Epithelial cell of prostate (primary cell): Measurements from ENCODE around the gene BNIP1.

Experiments used
- DNase-seq: peaks from one replicate; pipeline ENCODE4 v3.0.0-alpha.2; 2011; ENCODE audit warnings: low read depth, low spot score
- H3K27ac ChIP-seq: fragments of 450-650 bp; 2 replicates; pipeline ENCODE4 v1.5.1; 2017; ENCODE audit warnings: mild to moderate bottlenecking

The BNIP1 gene

GRCh38 chr5:173204185-173204979, 60.1 kb downstream of the BNIP1 start:
- H3K27ac ChIP-seq = no peak overlapping the region
- DNase-seq = no peak

- no peak for DNase-seq
- no peak overlapping the region for H3K27ac ChIP-seq
Observed at GRCh38 chr5:173205916-173206315, 61.6 kb downstream of the BNIP1 start.

- DNase-seq = no peak
- H3K27ac ChIP-seq = no peak overlapping the region
Observed at GRCh38 chr5:173208296-173208695, 64.0 kb downstream of the BNIP1 start.

DNA sequence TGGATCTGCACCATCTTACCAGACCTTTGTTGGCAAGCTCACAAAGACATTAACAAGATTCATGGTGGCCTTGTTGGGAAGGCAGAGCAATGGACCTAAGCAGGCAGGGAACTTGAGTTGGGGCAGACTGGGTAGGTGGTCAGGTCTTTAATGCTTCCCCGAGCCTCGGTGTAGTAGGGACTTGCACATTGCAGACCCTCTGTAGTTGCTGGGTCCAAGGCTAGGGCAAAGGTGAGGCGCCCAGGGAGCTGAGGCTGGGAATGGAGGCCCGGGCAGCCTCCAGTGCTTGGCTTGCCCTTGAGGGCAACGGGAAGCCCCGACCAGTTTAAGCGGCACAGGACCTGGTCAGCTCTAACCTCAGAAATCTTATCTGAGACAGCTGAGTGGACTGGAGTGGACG, 66.5 kb downstream of the BNIP1 start:
- no peak overlapping the region for H3K27ac ChIP-seq
- no peak for DNase-seq

- DNase-seq = no peak
- no peak overlapping the region for H3K27ac ChIP-seq
Observed at GRCh38 chr5:173211284-173211683, 67.0 kb downstream of the BNIP1 start.

GRCh38 chr5:173213236-173213933, 69.1 kb downstream of the BNIP1 start:
- H3K27ac ChIP-seq = no peak overlapping the region
- no peak for DNase-seq
